WTC11 (cell line): ENCODE measurements around the gene JAKMIP1.
A peak's percentile ranks its signal among the peaks of the same experiment; 100 is the strongest.

Experiments used
- ELF4 ChIP-seq: sonication (generic); formaldehyde crosslinking; IDR thresholded peaks from 2 replicates; pipeline ENCODE4 v1.8.1; 2022; ENCODE audit warnings: low read depth, mild to moderate bottlenecking, moderate library complexity, missing genetic modification reagents
- KAT7 ChIP-seq: sonication (generic); formaldehyde crosslinking; IDR thresholded peaks from 2 replicates; pipeline ENCODE4 v1.8.1; 2023; ENCODE audit warnings: missing genetic modification reagents, mild to moderate bottlenecking, borderline replicate concordance
- NR3C1 ChIP-seq: sonication (generic); formaldehyde crosslinking; conservative IDR thresholded peaks from 2 replicates; pipeline ENCODE4 v1.8.1; 2023; ENCODE audit warnings: low read depth, mild to moderate bottlenecking, missing genetic modification reagents
- RORB ChIP-seq: fragments of 250-450 bp; sonication (Bioruptor Pico); IDR thresholded peaks from 2 replicates; pipeline ENCODE4 v1.9.0; 2021; ENCODE audit warnings: mild to moderate bottlenecking
- TCF7 ChIP-seq: sonication (generic); formaldehyde crosslinking; IDR thresholded peaks from 2 replicates; pipeline ENCODE4 v1.8.0; 2022; ENCODE audit warnings: mild to moderate bottlenecking, low read depth, missing genetic modification reagents, moderate library complexity
- ZNF263 ChIP-seq: sonication (generic); formaldehyde crosslinking; IDR thresholded peaks from 2 replicates; pipeline ENCODE4 v1.8.1; 2022; ENCODE audit warnings: low read depth, mild to moderate bottlenecking, moderate library complexity, missing genetic modification reagents
- ZNF416 ChIP-seq: fragments of 250-450 bp; sonication (Bioruptor Pico); IDR thresholded peaks from 2 replicates; pipeline ENCODE4 v1.9.0; 2021; ENCODE audit warnings: mild to moderate bottlenecking, inconsistent platforms
- TF ChIP-seq, protein P1 (sequence below): fragments of 200-600 bp; IDR thresholded peaks from 2 replicates; pipeline ENCODE4 v1.8.0; 2022; ENCODE audit warnings: antibody characterized with exemption
- TF ChIP-seq, protein P2 (sequence below): sonication (generic); formaldehyde crosslinking; IDR thresholded peaks from 2 replicates; pipeline ENCODE4 v1.8.0; 2022; ENCODE audit warnings: mild to moderate bottlenecking, missing genetic modification reagents
- TF ChIP-seq, protein P3 (sequence below): sonication (generic); formaldehyde crosslinking; IDR thresholded peaks from 2 replicates; pipeline ENCODE4 v1.8.1; 2022; ENCODE audit warnings: low read depth, missing genetic modification reagents, borderline replicate concordance

DNA sequence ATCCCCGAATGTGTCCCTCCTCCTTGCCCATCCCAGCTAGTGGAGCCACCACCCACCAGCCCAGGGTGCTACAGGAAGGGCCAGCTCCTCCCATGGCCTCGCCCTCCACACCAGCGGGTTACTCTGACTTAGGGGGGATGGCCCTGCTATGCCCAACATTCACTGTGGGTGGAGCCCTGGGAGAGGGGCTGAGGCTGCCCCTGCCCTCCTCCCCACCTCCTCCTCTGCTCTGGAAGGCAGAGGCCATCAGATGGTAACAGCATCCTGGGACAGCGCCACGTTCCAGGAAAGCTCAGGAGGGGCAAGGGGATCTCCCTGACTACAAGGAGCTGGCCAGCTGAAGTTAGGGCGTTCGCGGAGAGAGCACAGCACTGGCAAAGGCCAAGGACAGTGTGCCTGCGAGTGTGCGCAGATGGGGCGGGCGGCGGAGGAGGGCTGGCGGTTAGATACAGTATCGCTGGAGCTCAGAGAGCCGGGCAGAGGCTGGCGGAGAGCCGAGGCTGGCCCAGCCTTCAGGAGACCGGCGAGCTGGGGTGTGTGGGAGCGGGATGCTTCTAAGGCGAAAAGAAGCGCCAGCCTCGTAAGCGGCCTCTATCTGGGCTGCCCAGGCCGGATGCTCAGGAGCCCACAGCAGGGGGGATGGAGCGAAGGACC lies 1.5 kb downstream of the JAKMIP1 start:
- TF ChIP-seq, protein P1, sequence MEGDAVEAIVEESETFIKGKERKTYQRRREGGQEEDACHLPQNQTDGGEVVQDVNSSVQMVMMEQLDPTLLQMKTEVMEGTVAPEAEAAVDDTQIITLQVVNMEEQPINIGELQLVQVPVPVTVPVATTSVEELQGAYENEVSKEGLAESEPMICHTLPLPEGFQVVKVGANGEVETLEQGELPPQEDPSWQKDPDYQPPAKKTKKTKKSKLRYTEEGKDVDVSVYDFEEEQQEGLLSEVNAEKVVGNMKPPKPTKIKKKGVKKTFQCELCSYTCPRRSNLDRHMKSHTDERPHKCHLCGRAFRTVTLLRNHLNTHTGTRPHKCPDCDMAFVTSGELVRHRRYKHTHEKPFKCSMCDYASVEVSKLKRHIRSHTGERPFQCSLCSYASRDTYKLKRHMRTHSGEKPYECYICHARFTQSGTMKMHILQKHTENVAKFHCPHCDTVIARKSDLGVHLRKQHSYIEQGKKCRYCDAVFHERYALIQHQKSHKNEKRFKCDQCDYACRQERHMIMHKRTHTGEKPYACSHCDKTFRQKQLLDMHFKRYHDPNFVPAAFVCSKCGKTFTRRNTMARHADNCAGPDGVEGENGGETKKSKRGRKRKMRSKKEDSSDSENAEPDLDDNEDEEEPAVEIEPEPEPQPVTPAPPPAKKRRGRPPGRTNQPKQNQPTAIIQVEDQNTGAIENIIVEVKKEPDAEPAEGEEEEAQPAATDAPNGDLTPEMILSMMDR, result no peak
- TF ChIP-seq TCF7 (CRISPR knock-in tag) (no peak), KAT7 (no peak), RORB (CRISPR knock-in tag) (no peak), ELF4 (CRISPR knock-in tag) (no peak), ZNF263 (no peak), ZNF416 (CRISPR knock-in tag) (no peak), NR3C1 (no peak)
- TF ChIP-seq, protein P2, sequence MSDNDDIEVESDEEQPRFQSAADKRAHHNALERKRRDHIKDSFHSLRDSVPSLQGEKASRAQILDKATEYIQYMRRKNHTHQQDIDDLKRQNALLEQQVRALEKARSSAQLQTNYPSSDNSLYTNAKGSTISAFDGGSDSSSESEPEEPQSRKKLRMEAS (CRISPR knock-in tag), result peak; percentile 29
- TF ChIP-seq, protein P3, sequence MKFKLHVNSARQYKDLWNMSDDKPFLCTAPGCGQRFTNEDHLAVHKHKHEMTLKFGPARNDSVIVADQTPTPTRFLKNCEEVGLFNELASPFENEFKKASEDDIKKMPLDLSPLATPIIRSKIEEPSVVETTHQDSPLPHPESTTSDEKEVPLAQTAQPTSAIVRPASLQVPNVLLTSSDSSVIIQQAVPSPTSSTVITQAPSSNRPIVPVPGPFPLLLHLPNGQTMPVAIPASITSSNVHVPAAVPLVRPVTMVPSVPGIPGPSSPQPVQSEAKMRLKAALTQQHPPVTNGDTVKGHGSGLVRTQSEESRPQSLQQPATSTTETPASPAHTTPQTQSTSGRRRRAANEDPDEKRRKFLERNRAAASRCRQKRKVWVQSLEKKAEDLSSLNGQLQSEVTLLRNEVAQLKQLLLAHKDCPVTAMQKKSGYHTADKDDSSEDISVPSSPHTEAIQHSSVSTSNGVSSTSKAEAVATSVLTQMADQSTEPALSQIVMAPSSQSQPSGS (CRISPR knock-in tag), result no peak
